Cardiac muscle cell (in vitro differentiated cells and primary cell): ENCODE measurements around the gene HOXD9. TPM values are rescaled to one million over a fixed set of nuclear protein-coding genes. Genes with fewer than 3 reads are reported as not detected.

ENCODE experiments used
- DNase-seq, 2 donors: peaks; one replicate each; pipeline versions ENCODE4 v3.0.0 to v3.0.0-alpha.2; 2010 to 2017; ENCODE audit warnings: low read depth in 1 of 2, low spot score in 1 of 2
- H3K27ac ChIP-seq: fragments of 200-600 bp; sonication (generic); 2 replicates; pipeline ENCODE4 v1.5.1; 2016
- H3K27me3 ChIP-seq: fragments of 200-600 bp; sonication (generic); 2 replicates; pipeline ENCODE4 v1.6.0; 2016; ENCODE audit warnings: control low read depth
- H3K36me3 ChIP-seq: fragments of 200-600 bp; sonication (generic); 2 replicates; pipeline ENCODE4 v1.5.1; 2016; ENCODE audit warnings: control low read depth
- H3K4me1 ChIP-seq: fragments of 200-600 bp; sonication (generic); 2 replicates; pipeline ENCODE4 v1.8.1; 2017; ENCODE audit warnings: low read depth, mild to moderate bottlenecking, mixed run types
- H3K4me3 ChIP-seq: fragments of 200-600 bp; sonication (generic); 2 replicates; pipeline ENCODE4 v1.5.1; 2016; ENCODE audit warnings: mild to moderate bottlenecking
- H3K9me3 ChIP-seq: fragments of 200-600 bp; sonication (generic); 2 replicates; pipeline ENCODE4 v1.5.1; 2017; ENCODE audit warnings: low read depth, mild to moderate bottlenecking, control low read depth
- polyA plus RNA-seq: library from polyadenylated mRNA; unstranded; fragments of >200 nt; fragmentation: Nextera tagmentation; extraction: Ambion mirVana; gene quantifications from 2 replicates; pipeline ENCODE4 v1.2.1, GENCODE V29; 2016
- total RNA-seq: library from RNA; depleted of rRNA; stranded (reverse); fragments of >200 nt; gene quantifications from 2 replicates; pipeline ENCODE4 v1.2.3, GENCODE V29; 2016
- TF ChIP-seq, protein P1 (sequence below): IDR thresholded peaks from 2 replicates; pipeline ENCODE4 v1.5.1; 2012; ENCODE audit warnings: low read depth, mild to moderate bottlenecking, low read length

Gene HOXD9
- total and polyA plus RNA-seq, 2 experiments from 2014 or later, result not detected

DNA sequence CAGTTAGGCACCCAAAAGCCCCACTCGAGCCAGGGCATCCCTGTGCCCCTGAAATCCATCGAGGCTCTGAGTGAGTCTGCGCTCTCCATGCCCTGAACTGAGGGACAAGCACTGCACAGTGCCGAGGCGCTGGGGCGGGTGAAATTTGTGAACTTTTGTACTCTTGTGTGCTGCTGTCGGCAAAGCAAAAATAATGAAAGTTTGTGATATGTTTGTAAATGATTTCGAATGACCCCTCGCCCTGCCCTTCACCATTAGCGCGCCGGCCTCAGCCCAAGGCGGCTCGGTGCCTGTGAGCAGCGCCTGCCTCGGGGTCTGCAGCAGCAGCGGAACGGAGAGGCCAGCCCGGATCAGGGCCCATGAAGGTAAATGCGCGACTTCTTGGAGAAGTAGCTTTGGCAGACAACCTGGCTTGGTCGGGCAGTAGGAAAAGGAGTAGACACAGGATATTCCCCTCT is 27.0 kb downstream of the HOXD9 start:
- TF ChIP-seq, protein P1, sequence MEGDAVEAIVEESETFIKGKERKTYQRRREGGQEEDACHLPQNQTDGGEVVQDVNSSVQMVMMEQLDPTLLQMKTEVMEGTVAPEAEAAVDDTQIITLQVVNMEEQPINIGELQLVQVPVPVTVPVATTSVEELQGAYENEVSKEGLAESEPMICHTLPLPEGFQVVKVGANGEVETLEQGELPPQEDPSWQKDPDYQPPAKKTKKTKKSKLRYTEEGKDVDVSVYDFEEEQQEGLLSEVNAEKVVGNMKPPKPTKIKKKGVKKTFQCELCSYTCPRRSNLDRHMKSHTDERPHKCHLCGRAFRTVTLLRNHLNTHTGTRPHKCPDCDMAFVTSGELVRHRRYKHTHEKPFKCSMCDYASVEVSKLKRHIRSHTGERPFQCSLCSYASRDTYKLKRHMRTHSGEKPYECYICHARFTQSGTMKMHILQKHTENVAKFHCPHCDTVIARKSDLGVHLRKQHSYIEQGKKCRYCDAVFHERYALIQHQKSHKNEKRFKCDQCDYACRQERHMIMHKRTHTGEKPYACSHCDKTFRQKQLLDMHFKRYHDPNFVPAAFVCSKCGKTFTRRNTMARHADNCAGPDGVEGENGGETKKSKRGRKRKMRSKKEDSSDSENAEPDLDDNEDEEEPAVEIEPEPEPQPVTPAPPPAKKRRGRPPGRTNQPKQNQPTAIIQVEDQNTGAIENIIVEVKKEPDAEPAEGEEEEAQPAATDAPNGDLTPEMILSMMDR, result no peak
- Histone ChIP-seq H3K27me3 (peaks cover 100% of the 10 kb centered on the region), H3K36me3 (no peaks in the 10 kb centered on the region), H3K27ac (no peak overlapping the region), H3K9me3 (no peaks in the 10 kb centered on the region), H3K4me3 (no peak overlapping the region), H3K4me1 (no peaks in the 10 kb centered on the region)
- DNase-seq, result no peak

DNA sequence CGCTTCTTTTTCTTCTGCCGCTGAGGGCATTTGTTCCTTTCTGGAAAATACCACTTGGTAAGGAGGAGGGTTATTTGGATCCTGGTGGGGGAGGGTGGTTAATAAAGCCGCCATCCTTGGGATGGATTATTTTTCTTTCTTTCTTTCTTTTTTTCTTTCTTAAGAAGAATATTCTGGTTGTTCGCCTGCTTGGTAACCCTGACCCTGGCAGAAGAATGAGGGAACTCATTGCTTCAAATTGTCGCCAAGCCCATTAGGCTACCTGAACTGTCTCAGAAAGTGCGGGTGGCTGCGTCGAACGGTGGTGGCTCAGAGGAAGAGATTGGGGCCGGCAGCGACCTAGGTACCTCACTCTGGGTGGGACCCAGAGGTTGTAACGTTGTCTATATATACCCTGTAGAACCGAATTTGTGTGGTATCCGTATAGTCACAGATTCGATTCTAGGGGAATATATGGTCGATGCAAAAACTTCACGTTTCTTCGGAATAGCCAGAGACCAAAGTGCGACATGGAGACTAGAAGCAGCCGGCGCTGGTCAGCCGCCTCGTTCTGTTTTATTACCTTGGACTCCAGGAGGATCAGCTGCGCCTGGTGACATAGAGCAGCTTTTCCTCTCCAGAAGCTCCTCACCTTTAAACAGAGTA is 27.5 kb downstream of the HOXD9 start:
- H3K4me1 ChIP-seq, result no peaks in the 10 kb centered on the region
- H3K27ac ChIP-seq, result no peak overlapping the region
- TF ChIP-seq, protein P1, result no peak
- peaks cover 100% of the 10 kb centered on the region for H3K27me3 ChIP-seq
- H3K4me3 ChIP-seq, result no peak overlapping the region
- DNase-seq, result no peak
- H3K36me3 ChIP-seq, result no peaks in the 10 kb centered on the region
- no peaks in the 10 kb centered on the region for H3K9me3 ChIP-seq

DNA sequence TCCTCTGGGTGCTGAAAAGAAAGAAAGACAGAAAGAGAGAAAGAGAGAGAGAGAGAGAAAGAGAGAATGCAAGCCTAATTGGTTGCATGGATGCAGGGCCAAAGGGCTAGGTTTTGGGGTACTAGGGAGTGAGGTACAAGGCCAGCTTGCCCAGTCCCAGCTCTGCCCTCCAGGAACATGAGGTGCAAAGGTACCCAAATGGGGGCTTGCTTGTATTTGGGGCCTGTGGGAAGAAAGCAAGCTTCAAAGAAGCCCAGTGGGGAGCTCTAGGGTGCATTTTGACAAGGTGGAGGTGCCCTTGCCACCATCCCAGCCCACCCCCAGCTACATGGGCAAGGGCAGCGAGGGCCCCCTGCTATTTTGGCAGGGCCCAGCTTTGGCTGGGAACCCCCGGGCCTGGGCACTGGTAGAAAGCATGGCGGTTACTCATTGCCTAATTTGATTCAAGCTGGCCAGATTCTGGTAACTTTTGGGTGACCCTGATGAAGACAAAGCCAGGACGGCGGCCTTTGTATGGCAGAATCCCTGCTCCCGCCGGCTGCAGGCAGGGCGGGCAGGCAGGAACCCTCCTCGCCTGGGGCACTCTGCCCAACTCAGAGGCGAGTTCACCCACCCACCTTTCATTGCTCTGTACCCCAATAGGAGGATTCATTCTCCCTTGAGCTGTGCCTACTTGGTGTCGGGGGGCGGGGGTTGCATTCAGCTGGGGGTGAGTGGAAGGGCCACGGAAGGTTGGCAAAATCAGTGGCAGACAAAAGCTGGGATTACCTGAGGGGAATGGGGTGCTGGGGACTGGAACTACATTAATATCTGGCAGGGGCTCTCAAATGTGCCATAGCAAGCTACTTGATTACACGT is 28.3 kb downstream of the HOXD9 start:
- H3K27ac ChIP-seq, result no peak overlapping the region
- H3K4me3 ChIP-seq, result no peak overlapping the region
- no peaks in the 10 kb centered on the region for H3K36me3 ChIP-seq
- no peaks in the 10 kb centered on the region for H3K4me1 ChIP-seq
- H3K9me3 ChIP-seq, result peaks cover under 1% of the 10 kb centered on the region
- peaks cover 100% of the 10 kb centered on the region for H3K27me3 ChIP-seq
- TF ChIP-seq, protein P1, result no peak
- DNase-seq, result no peak

DNA sequence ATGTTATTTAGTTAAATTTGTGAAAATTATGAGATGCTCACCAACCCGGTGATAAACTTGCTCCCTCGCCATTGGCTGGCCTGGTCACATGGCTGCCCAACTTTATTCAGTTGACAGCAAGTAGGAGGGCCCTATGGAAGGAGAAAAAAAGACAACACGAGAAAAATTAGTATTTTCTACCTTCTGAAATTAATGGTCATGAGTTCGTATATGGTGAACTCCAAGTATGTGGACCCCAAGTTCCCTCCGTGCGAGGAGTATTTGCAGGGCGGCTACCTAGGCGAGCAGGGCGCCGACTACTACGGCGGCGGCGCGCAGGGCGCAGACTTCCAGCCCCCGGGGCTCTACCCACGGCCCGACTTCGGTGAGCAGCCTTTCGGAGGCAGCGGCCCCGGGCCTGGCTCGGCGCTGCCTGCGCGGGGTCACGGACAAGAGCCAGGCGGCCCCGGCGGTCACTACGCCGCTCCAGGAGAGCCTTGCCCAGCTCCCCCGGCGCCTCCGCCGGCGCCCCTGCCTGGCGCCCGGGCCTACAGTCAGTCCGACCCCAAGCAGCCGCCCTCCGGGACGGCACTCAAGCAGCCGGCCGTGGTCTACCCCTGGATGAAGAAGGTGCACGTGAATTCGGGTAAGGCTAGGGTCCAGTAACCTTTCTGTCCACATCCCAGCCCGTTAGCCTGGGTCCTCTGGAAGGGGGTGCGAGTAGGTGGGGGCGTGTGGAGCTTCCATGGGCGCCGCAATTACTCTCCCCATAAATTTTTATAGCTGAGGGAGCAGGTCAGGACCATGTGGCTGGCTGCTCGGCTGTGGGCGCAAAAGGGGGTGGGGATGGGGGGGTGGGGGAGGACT is 29.1 kb downstream of the HOXD9 start, which contains the start of gene HOXD4:
HOXD4 (plus strand) TSS at position 109 of the 846 bp plus-strand sequence; CDS start at position 193, 84 bp downstream.
- peak within 1 kb of the TSS; percentile 1 for H3K4me3 ChIP-seq
- no peak for DNase-seq
- peaks cover 3% of the 10 kb centered on the region for H3K9me3 ChIP-seq
- TF ChIP-seq, protein P1, result no peak
- no peak within 1 kb of the TSS for H3K27ac ChIP-seq
- H3K4me1 ChIP-seq, result no peaks in the 10 kb centered on the region
- peaks cover 100% of the 10 kb centered on the region for H3K27me3 ChIP-seq
- H3K36me3 ChIP-seq, result no peaks in the 10 kb centered on the region
